HG03064 (cell line): Measurements from ENCODE around the gene CAMSAP1.

ENCODE experiments used
- ATAC-seq: cut with Tn5 transposase; IDR thresholded peaks from one replicate; pipeline ENCODE4 v1.9.1; 2021; ENCODE audit warnings: low read depth; ENCODE audit not compliant: unreplicated experiment

CAMSAP1 gene

GRCh38 chr9:135764731-135765130, 142.6 kb downstream of the CAMSAP1 start:
- ATAC-seq, result no peak

- no peak for ATAC-seq
Measured at GRCh38 chr9:135763716-135764446, 143.5 kb downstream of the CAMSAP1 start.

- no peak for ATAC-seq
Measured at GRCh38 chr9:135762921-135763320, 144.4 kb downstream of the CAMSAP1 start.

- no peak for ATAC-seq
Measured at GRCh38 chr9:135761845-135762168, 145.5 kb downstream of the CAMSAP1 start.

GRCh38 chr9:135761150-135761844, 146.0 kb downstream of the CAMSAP1 start:
- ATAC-seq, result no peak

- no peak for ATAC-seq
Measured at GRCh38 chr9:135760465-135760864, 146.9 kb downstream of the CAMSAP1 start.

- ATAC-seq, result no peak
Measured at GRCh38 chr9:135759676-135760300, 147.6 kb downstream of the CAMSAP1 start.

- no peak for ATAC-seq
Measured at GRCh38 chr9:135758870-135759269, 148.5 kb downstream of the CAMSAP1 start.
